Aorta (tissue), 5 donors: Measurements from ENCODE around the gene ERGIC1. TPM values are rescaled to one million over a fixed set of nuclear protein-coding genes. Genes with fewer than 3 reads are reported as not detected.

Source experiments
- ATAC-seq: fragments of 200-7000 bp; cut with Tn5 transposase; one replicate; pipeline ENCODE4 v1.9.1; 2022; ENCODE audit warnings: moderate library complexity; ENCODE audit not compliant: low FRiP score
- DNase-seq, 2 donors: peaks; one replicate each; pipeline ENCODE4 v3.0.0-alpha.2; 2020
- H3K27ac ChIP-seq, 2 donors: one replicate each; pipeline ENCODE4 v1.5.1; 2013; ENCODE audit warnings: low read length in 2 of 2, mild to moderate bottlenecking in 2 of 2, moderate library complexity in 2 of 2, control low read depth in 1 of 2, inconsistent platforms in 1 of 2, low read depth in 1 of 2
- H3K27me3 ChIP-seq, 2 donors: one replicate each; pipeline ENCODE4 v1.6.1; 2013; ENCODE audit warnings: control low read depth in 1 of 2, low read length in 1 of 2, mild to moderate bottlenecking in 1 of 2, moderate library complexity in 1 of 2; ENCODE audit not compliant: insufficient read depth in 2 of 2, control insufficient read depth in 1 of 2
- H3K36me3 ChIP-seq, 2 donors: one replicate each; pipeline ENCODE4 v1.6.1; 2013; ENCODE audit warnings: control low read depth in 1 of 2, low read length in 1 of 2, mild to moderate bottlenecking in 1 of 2; ENCODE audit not compliant: insufficient read depth in 2 of 2, control insufficient read depth in 1 of 2
- H3K4me1 ChIP-seq, 2 donors: one replicate each; pipeline ENCODE4 v1.6.1; 2013; ENCODE audit warnings: low read length in 2 of 2, control low read depth in 1 of 2, mild to moderate bottlenecking in 1 of 2, moderate library complexity in 1 of 2; ENCODE audit not compliant: insufficient read depth in 2 of 2, control insufficient read depth in 1 of 2
- H3K4me3 ChIP-seq, 2 donors: one replicate each; pipeline ENCODE4 v1.5.1; 2013; ENCODE audit warnings: low read length in 2 of 2, control low read depth in 1 of 2, mild to moderate bottlenecking in 1 of 2
- H3K9me3 ChIP-seq: one replicate; pipeline ENCODE4 v1.6.1; 2013; ENCODE audit warnings: mild to moderate bottlenecking, low read length; ENCODE audit not compliant: control insufficient read depth
- WGBS, 2 donors: extraction: QIAGEN DNeasy Blood & Tissue Kit; methylation state at CpG; one replicate each; pipeline ENCODE4 v1.1.7; 2013; 5-methylcytosine and 5-hydroxymethylcytosine counted together
- intact Hi-C, 2 donors: fragments of 100-400 bp; cut with DNase I; formaldehyde crosslinking; loops; one replicate each; pipeline versions ENCODE4 v1.14.2 to v1.15.0; 2022
- polyA plus RNA-seq, 2 donors: library from polyadenylated mRNA; stranded (reverse); fragments of 200-250 nt; gene quantifications; one replicate each; pipeline ENCODE4 v1.2.3, GENCODE V29; 2013
- total RNA-seq, 2 donors: library from RNA; stranded (reverse); fragmentation: NEBNext Ultra II Directional; extraction: Animal tissue kit (Norgen Biotek cat#: 25700); gene quantifications; one replicate each; pipeline ENCODE4 v1.2.1, GENCODE V29; 2021
- donor health status: healthy with polysubstance abuse.
- donor health status: Bipolar disorder and iron deficiency.
- donor health status: DM: no; HTN: no; CAD: no.
- donor health status: DM: no; HTN: no; CAD: no.
- donor health status: DM: yes; HTN: yes; CAD: no.

Gene ERGIC1
- total and polyA plus RNA-seq, 4 donors, result 122 to 170 (median 130) TPM

- peak overlapping the region in 1 of 2 donors; percentile 56 for H3K27ac ChIP-seq
- 6 to 7% methylated on average over 4 of the region's 4 CpGs for WGBS, 2 donors
- intact Hi-C loops, result loop anchor here (5.0 to 10.0 kb wide), 3 partner anchors 180 to 497 kb away; partner anchors contain the start of genes DUSP1 (in 1 of the 2) and SH3PXD2B (in 1 of the 2)
- H3K27me3 ChIP-seq, result no peaks in the 10 kb centered on the region
- H3K9me3 ChIP-seq, result no peaks in the 10 kb centered on the region
- no peak for DNase-seq
- H3K4me1 ChIP-seq, result peaks cover 0 to 5% of the 10 kb centered on the region in 2 donors
- no peak for ATAC-seq
- no peak overlapping the region for H3K4me3 ChIP-seq
- H3K36me3 ChIP-seq, result no peaks in the 10 kb centered on the region
Measured at GRCh38 chr5:172952034-172952511, 118.0 kb downstream of the ERGIC1 start.

GRCh38 chr5:172953776-172954675 is 120.0 kb downstream of the ERGIC1 start:
- Histone ChIP-seq H3K27me3 (no peaks in the 10 kb centered on the region), H3K4me3 (no peak overlapping the region), H3K9me3 (no peaks in the 10 kb centered on the region), H3K4me1 (peaks cover 0 to 5% of the 10 kb centered on the region in 2 donors), H3K36me3 (no peaks in the 10 kb centered on the region), H3K27ac (peak overlapping the region; percentile 59 to 93)
- DNase-seq (no peak), ATAC-seq (no peak)
- WGBS, 2 donors, result 62 to 63% methylated on average over 15 of the region's 15 CpGs
- intact Hi-C loops, result loop anchor here (5.0 to 10.0 kb wide), 3 partner anchors 182 to 499 kb away; partner anchors contain the start of genes DUSP1 (in 1 of the 2) and SH3PXD2B (in 1 of the 2)

GRCh38 chr5:172954751-172955159 is 120.7 kb downstream of the ERGIC1 start:
- DNase-seq (no peak), ATAC-seq (no peak)
- Histone ChIP-seq H3K9me3 (no peaks in the 10 kb centered on the region), H3K27me3 (no peaks in the 10 kb centered on the region), H3K4me1 (peaks cover 0 to 5% of the 10 kb centered on the region in 2 donors), H3K4me3 (no peak overlapping the region), H3K36me3 (no peaks in the 10 kb centered on the region), H3K27ac (peak overlapping the region; percentile 88 to 93)
- intact Hi-C loops, result loop anchor here (5.0 to 10.0 kb wide), 4 partner anchors 182 to 500 kb away; partner anchors contain the start of genes DUSP1 (in 1 of the 2) and SH3PXD2B (in 1 of the 2)
- 76 to 88% methylated on average over 8 of the region's 8 CpGs for WGBS, 2 donors

- WGBS, 2 donors, result 58 to 63% methylated on average over 3 of the region's 3 CpGs
- Histone ChIP-seq H3K36me3 (no peaks in the 10 kb centered on the region), H3K27me3 (no peaks in the 10 kb centered on the region), H3K27ac (peak overlapping the region in 1 of 2 donors; percentile 45), H3K9me3 (no peaks in the 10 kb centered on the region), H3K4me3 (no peak overlapping the region), H3K4me1 (peaks cover 0 to 5% of the 10 kb centered on the region in 2 donors)
- DNase-seq (no peak), ATAC-seq (no peak)
- intact Hi-C loops, result loop anchor here in 1 of 2 donors (5.0 to 10.0 kb wide), 2 partner anchors 244 to 501 kb away; partner anchors contain the start of gene SH3PXD2B
Measured at GRCh38 chr5:172956228-172956627, 122.2 kb downstream of the ERGIC1 start.

GRCh38 chr5:172956936-172957335 is 122.9 kb downstream of the ERGIC1 start:
- H3K4me3 ChIP-seq, result no peak overlapping the region
- intact Hi-C loops, result loop anchor here in 1 of 2 donors (5.0 to 10.0 kb wide), 2 partner anchors 245 to 502 kb away; partner anchors contain the start of gene SH3PXD2B
- H3K9me3 ChIP-seq, result no peaks in the 10 kb centered on the region
- ATAC-seq (no peak), DNase-seq (no peak)
- H3K36me3 ChIP-seq, result no peaks in the 10 kb centered on the region
- H3K27me3 ChIP-seq, result no peaks in the 10 kb centered on the region
- H3K27ac ChIP-seq, result peak overlapping the region in 1 of 2 donors; percentile 75
- 37 to 42% methylated on average over 4 of the region's 4 CpGs for whole genome bisulfite sequencing, 2 donors
- peaks cover 0 to under 1% of the 10 kb centered on the region in 2 donors for H3K4me1 ChIP-seq

- peak overlapping the region in 1 of 2 donors; percentile 75 for H3K27ac ChIP-seq
- no peaks in the 10 kb centered on the region for H3K27me3 ChIP-seq
- H3K4me3 ChIP-seq, result no peak overlapping the region
- DNase-seq (no peak), ATAC-seq (no peak)
- no peaks in the 10 kb centered on the region for H3K9me3 ChIP-seq
- intact Hi-C loops, result loop anchor here in 1 of 2 donors (5.0 to 10.0 kb wide), 2 partner anchors 245 to 503 kb away; partner anchors contain the start of gene SH3PXD2B
- H3K4me1 ChIP-seq, result no peaks in the 10 kb centered on the region
- H3K36me3 ChIP-seq, result no peaks in the 10 kb centered on the region
- 45 to 48% methylated on average over 5 of the region's 5 CpGs for WGBS, 2 donors
Measured at GRCh38 chr5:172957458-172957857, 123.4 kb downstream of the ERGIC1 start.

- Histone ChIP-seq H3K4me1 (no peaks in the 10 kb centered on the region), H3K27me3 (no peaks in the 10 kb centered on the region), H3K9me3 (no peaks in the 10 kb centered on the region), H3K36me3 (no peaks in the 10 kb centered on the region), H3K27ac (peak overlapping the region; percentile 29 to 61), H3K4me3 (no peak overlapping the region)
- intact Hi-C loops, result loop anchor here in 1 of 2 donors (1.0 to 10.0 kb wide), 3 partner anchors 187 to 504 kb away; partner anchors contain the start of genes DUSP1 and SH3PXD2B
- WGBS, 2 donors, result 4 to 5% methylated on average over 50 to 54 of the region's 54 CpGs
- ATAC-seq, result peak; percentile 86
- peak; percentile 80 to 90 for DNase-seq
Measured at GRCh38 chr5:172958331-172959046, 124.4 kb downstream of the ERGIC1 start.
